GM12872 (cell line): ENCODE results near the gene GNG12.

ENCODE experiments used
- TF ChIP-seq, protein P1 (sequence below): IDR thresholded peaks from 3 replicates; pipeline ENCODE4 v1.5.1; 2011; ENCODE audit warnings: low read depth, mild to moderate bottlenecking, low read length, moderate library complexity; ENCODE audit not compliant: insufficient read depth

Gene GNG12

DNA sequence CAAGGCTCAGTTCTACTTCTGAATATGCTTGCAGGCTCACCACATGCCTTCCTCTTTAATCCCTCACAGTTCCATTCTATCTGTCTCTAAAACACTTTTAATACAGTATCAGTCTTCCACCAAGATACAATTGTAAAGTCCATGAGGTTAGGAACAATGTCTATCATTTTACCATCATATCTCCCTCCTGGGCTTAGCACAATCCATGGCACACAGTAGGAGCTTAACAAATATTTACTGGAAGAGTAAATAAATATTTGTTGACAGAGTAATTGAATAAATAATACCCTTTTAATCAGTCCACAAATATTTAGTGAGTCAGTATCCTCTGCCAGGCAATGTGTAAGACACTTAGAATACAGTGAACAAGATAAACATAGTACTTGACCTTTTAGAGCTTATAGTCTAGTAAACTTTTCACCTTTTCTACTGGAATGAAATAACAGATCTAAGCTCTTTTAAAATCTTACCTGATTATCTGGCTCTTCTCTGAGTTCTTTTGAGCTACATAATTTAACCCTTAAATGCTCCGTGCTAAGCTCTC lies 160.9 kb downstream of the GNG12 start:
- TF ChIP-seq, protein P1, sequence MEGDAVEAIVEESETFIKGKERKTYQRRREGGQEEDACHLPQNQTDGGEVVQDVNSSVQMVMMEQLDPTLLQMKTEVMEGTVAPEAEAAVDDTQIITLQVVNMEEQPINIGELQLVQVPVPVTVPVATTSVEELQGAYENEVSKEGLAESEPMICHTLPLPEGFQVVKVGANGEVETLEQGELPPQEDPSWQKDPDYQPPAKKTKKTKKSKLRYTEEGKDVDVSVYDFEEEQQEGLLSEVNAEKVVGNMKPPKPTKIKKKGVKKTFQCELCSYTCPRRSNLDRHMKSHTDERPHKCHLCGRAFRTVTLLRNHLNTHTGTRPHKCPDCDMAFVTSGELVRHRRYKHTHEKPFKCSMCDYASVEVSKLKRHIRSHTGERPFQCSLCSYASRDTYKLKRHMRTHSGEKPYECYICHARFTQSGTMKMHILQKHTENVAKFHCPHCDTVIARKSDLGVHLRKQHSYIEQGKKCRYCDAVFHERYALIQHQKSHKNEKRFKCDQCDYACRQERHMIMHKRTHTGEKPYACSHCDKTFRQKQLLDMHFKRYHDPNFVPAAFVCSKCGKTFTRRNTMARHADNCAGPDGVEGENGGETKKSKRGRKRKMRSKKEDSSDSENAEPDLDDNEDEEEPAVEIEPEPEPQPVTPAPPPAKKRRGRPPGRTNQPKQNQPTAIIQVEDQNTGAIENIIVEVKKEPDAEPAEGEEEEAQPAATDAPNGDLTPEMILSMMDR = no peak

DNA sequence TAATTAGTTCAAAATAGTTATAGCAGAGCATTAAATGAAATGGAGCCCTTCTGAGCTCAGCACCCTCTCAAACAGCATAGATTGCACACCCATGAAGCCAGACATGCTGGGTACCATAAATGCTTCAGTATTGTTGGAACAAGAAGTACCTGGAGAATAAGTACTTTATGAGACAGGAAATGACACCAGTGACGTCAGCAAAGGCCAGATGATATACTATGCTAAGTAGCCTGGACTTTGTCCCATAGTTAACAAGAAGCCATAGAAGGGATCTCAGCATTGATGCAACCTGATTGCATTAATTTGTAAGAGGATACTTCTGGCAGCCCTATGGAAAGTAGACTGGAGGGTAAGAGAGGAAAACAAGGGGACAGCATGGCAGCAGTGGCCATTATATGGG lies 164.6 kb downstream of the GNG12 start:
- TF ChIP-seq, protein P1 = no peak

DNA sequence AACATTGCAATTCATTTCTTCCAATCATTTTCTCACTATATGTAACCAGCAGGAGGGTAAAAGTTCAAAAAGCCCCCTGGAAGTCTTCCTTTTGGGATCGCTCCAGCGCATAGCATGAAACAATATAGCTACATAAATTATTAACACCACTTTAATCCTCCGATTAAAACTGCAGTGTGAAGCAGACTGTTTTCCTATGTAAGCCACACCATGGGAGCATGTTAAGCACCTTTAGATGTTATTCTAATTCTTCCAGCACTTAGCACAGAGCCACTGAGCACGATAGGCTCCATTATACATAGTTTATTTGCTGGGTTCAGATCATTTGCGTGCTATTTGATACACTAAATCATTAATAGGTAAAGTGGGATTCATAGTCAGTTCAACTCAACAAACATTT lies 166.6 kb downstream of the GNG12 start:
- TF ChIP-seq, protein P1 = no peak

DNA sequence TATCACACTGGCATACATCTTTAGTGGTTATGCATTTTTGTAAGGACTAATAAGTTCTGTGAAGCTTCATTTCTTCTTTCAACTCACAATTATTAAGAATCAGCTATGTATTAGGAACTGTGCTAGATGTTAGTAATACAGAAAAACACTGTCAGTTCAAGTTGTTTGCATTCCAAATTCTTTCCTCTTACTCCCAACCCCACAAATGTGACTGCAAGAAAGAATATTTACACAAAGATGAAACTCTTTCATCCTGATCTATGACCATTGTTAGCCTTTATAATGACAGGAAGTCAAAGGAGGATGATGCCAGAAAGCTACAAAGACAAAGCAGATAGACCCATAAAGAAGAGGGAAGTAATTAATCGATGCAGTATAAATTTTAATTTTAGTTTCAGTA lies 169.2 kb downstream of the GNG12 start:
- TF ChIP-seq, protein P1 = no peak

DNA sequence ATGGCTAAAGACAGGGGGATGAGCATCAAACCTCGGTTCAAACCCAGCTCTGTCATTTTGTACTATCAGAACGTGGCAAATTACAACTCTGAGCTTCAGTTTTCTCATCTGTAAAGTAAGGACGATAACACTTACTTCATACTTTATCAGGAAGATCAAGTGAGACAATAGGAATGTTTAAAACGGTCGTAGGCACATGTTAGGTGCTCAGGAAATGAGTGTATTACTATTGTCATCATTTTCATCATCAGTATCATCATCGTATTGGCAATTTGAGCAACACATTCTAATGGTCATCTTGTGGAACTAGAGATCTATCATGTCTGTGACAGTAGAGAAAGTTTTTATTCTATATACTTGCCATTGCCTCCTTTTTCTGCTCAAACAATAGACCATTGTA lies 170.4 kb downstream of the GNG12 start:
- TF ChIP-seq, protein P1 = no peak

DNA sequence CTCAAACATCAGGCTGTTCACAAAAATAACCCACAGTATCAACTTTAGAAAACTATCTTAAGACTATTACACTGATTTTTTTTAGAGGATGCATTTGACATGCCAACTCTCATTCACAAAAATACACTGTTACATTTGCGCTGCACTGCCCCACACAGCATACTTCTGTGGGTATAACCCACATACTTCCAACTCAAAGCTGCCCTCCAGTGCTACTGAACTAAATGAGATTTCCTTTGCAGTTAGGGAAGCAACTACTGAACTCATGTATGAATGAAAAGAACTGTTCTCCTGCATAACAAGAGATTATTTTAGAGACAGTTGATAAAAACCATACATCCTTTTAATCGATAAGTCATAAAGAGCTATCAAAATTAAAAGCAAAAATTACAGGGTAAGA lies 174.0 kb downstream of the GNG12 start:
- TF ChIP-seq, protein P1 = no peak

DNA sequence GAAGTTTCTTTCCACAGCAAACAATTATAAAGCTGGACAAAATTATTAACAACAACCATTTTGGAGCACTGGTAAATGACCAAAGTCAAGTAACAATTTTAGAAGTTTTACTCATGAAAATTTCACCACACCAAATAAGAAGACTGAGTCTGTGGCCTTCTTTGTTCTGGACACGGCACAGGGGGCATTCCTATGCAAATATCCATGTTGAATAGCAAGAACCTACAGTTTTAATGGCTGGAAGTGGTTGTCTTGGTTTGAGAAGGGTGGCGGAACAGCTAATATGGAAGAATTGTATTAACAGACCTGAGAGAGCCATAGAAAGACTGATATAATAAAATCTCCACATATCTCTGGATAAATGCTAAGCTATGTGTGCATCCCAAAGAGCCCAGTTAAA lies 177.7 kb downstream of the GNG12 start:
- TF ChIP-seq, protein P1 = no peak
